IPS DF 4.7 (cell line): Measurements from ENCODE around the gene PLIN4.
"Not testable (repeated sequence)": the region's sequence is repeated elsewhere in the genome, so short reads cannot be mapped to it uniquely, and the experiment has no call there.

Experiments used
- DNase-seq: peaks from one replicate; pipeline ENCODE4 v3.0.0-alpha.2; 2013; ENCODE audit warnings: low spot score; ENCODE audit errors: extremely low read depth

Gene PLIN4

GRCh38 chr19:4527377-4527776 lies 9.1 kb upstream of the PLIN4 start:
- not testable (repeated sequence) for DNase-seq

GRCh38 chr19:4525563-4526002 lies 7.3 kb upstream of the PLIN4 start:
- no peak for DNase-seq

- DNase-seq = no peak
These were observed 6.7 kb upstream of the PLIN4 start for GRCh38 chr19:4524808-4525562.

GRCh38 chr19:4523306-4524110 lies 5.2 kb upstream of the PLIN4 start:
- DNase-seq = no peak

- DNase-seq = no peak
These were observed 4.2 kb upstream of the PLIN4 start for GRCh38 chr19:4522291-4523002.

- no peak for DNase-seq
These were observed 3.6 kb upstream of the PLIN4 start for GRCh38 chr19:4521888-4522242.

GRCh38 chr19:4521170-4521887 lies 3.0 kb upstream of the PLIN4 start:
- no peak for DNase-seq

- no peak for DNase-seq
These were observed 1.4 kb upstream of the PLIN4 start for GRCh38 chr19:4519521-4520277.

GRCh38 chr19:4519172-4519496 lies 848 bp upstream of the PLIN4 start:
- DNase-seq = no peak

- DNase-seq = no peak
These were observed 732 bp downstream of the PLIN4 start for GRCh38 chr19:4517451-4518057.

GRCh38 chr19:4516939-4517300 lies 1.4 kb downstream of the PLIN4 start:
- no peak for DNase-seq

- no peak for DNase-seq
These were observed 1.9 kb downstream of the PLIN4 start for GRCh38 chr19:4516199-4516938.

GRCh38 chr19:4515732-4516131 lies 2.6 kb downstream of the PLIN4 start:
- DNase-seq = no peak

- DNase-seq = no peak
These were observed 5.0 kb downstream of the PLIN4 start for GRCh38 chr19:4513248-4513647.

- DNase-seq = no peak
These were observed 6.2 kb downstream of the PLIN4 start for GRCh38 chr19:4512070-4512469.

- DNase-seq = no peak
These were observed 6.8 kb downstream of the PLIN4 start for GRCh38 chr19:4511300-4512054.

- no peak for DNase-seq
These were observed 7.6 kb downstream of the PLIN4 start for GRCh38 chr19:4510435-4511255.

- no peak for DNase-seq
These were observed 9.6 kb downstream of the PLIN4 start for GRCh38 chr19:4508698-4509097.
